ENCODE data around the gene NDUFAF2.
"Not testable (repeated sequence)": the region's sequence is repeated elsewhere in the genome, so short reads cannot be mapped to it uniquely, and the experiment has no call there.

Gene NDUFAF2

DNA sequence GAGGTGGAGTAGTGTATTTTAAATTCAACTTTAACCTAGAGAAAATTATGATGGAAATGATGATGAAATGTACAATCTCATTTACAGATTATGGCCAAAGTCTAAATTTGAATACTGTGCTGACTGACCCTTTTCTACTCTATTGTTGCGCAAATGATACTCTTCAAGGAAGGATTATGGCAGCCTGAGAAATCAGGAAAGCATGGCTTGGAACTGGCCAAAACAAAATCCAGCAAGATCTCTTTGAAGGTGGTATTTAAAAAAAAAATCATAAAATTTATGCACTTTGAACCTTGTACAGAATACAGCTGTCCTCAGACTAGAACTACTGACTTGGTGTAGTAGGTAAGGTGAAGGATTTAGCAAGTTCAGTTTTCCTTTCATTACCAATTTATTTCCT lies 105.3 kb downstream of the NDUFAF2 start:
- no peak for DNase-seq (ENCODE audit: low spot score)

DNA sequence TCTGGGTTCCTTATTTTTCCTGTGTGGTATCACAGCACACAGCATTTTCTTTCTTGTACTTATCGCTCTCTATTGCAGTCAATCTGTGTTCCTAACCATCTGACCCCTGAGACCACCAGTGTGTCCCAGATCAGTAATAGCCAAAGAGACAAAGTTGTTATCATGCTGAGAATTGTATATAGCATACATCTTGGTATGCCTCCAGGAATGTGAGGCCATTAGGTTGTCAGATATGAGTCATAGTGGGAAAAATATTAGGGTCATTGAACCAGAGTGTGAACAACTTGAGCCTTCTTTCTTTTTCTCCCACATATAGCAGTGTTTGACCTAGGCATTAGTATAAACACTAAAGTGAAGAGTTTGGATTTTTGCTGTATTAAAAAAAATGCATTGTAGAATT lies 106.3 kb downstream of the NDUFAF2 start:
- no peak for DNase-seq (ENCODE audit: low spot score)

DNA sequence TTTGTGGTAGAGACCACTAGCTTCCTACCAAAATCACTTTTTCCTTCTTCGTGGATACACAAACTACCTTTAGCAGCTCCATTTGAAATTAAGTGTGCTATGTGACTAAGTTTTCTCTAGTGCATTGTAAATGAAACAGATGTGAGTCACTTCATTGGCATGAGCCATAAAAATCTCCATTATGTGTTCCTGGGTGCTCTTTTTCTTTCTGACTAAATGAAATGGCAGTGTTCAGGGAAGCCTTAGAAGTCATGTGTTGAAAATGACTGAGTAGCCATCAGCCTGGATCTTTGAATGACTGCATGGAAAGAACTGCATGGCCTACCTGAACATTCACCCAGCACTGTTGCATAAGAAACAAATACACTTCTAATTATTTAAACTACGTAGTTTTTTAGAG lies 107.9 kb downstream of the NDUFAF2 start:
- DNase-seq (ENCODE audit: low spot score): no peak

DNA sequence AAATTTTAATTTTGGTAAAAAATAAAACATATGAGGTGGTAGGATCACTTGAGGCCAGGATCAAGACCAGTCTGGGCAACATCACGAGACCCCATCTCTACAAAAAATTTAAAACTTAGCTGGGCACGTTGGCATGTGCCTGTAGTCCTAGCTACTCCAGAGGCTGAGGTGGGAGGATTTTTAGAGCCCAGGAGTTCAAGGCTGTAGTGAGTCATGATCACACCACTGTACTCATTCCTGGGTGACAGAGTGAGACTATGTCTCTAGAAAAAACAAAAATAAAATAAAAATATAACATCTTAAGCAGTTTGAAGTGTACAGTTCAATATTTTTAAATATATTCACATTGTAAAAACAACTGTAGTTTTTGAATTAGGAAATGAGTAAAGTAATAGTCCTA lies 108.9 kb downstream of the NDUFAF2 start:
- DNase-seq (ENCODE audit: low spot score): no peak

DNA sequence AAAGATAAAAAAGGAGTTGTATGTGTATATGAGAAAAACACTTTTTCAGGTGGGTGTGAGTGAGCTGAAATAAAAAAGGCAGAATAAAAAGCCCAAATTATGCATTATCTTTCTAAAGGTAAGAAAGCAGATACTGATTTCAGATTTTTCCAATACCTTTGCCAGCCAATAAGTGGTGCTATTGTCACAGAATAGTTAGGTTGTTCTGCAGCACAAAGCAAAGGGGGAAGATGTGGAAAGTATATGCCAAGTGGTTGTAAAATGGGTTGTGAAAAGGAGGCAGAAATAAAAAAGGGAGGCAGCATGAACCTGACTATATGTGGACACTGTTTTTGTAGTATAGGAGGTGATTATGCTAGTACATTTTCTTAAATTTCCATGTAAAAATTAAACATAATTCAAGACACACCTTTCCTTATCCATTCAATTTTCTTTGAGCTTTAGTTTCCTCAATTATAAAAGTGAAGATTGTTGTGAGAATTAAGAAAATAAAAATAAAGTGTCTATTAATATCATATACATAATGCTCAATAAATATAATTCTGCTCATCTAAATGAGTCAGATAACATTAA lies 110.5 kb downstream of the NDUFAF2 start:
- DNase-seq (ENCODE audit: low spot score): no peak

DNA sequence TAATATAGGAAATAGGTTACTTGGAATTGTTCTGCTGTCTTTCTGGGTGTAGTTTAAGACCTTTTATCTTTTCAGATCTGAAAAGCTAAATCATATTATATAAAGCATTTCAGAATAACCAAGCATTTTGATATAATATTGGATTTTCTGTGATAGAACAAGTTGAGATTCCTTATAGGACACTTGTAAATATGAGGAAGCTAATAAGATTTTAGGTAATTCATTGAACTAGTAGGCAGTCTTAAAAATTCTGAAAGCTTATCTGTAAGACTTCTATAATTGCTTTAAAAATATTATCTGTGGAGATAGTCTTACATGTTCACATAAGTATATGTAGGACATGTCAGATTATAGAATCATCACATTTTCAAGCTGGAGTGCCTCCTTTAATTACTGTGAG lies 114.5 kb downstream of the NDUFAF2 start:
- no peak for DNase-seq (ENCODE audit: low spot score)

DNA sequence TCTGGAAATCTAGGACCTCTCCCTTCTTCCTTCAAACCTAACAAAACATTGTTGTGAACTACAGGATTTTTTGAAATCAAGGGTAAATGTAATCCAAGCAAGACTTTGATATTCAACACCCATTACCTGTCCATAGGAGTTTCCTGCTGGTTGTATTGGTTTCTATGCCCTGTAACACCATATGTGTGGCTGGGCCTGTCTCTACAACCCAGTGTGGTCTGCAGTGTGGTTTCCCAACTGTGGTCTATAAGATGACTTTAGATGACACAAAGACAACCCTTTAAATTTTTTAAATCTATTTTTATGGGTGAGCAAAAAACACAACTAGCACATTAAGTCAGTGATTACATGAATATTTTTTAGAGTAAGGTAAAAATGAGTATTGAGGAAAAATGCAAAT lies 124.1 kb downstream of the NDUFAF2 start:
- DNase-seq (ENCODE audit: low spot score): no peak

DNA sequence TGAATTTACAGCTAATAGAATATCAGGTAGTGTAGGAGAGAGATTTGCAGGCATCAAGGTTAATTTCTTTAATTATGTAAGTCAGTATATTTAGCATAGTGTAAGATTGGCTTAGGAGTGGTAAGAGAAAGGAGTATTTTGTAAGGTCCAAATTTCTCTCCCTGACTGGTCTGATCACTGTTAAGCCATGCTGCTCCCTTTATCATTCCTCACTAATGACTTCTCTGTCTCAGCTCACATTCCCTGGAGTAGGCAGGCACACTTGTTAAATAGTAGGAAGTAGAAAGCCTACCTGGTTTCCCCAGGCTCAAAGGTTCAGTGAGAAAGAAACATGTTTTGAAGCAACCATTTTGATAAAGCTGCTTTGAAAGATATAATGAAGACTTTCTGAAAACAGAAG lies 126.5 kb downstream of the NDUFAF2 start:
- DNase-seq (ENCODE audit: low spot score): no peak

DNA sequence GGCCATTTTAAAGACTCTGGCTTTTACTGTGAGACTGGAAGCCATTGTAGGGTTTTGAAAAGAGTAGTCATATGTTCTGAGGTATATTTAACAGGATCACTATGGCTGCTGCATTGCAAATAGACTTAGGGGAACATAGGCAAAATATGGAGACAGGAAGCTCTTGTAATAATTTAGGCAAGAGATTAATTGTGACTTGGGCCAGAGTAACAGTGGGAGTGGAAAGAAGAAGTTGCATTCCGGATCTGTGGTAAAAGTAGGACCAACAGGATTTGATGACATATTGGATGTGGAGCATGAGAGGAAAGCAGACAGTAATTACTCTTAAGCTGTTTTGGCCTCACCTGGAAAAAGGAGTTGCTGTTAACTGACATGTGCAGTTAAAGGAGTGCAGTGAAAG lies 131.6 kb downstream of the NDUFAF2 start:
- DNase-seq (ENCODE audit: low spot score): no peak

DNA sequence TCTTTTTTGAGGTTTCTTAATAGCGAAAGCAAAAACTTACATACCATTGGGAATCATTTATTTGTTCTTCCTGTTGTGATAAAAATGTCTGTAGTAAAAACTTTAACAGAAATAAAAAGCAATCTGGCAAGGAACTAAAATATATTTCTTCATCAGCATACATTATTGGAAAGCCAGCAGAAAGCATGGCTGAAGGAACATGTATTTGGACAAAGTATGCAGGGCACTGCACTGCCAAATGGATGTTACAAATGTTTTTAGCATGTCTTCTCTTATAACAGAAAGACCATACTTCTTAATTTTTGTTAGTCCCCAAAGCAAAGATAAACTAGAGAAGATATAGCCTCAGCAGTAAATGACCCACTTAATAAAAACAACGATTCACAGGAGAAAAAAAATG lies 136.7 kb downstream of the NDUFAF2 start:
- DNase-seq (ENCODE audit: low spot score): no peak

DNA sequence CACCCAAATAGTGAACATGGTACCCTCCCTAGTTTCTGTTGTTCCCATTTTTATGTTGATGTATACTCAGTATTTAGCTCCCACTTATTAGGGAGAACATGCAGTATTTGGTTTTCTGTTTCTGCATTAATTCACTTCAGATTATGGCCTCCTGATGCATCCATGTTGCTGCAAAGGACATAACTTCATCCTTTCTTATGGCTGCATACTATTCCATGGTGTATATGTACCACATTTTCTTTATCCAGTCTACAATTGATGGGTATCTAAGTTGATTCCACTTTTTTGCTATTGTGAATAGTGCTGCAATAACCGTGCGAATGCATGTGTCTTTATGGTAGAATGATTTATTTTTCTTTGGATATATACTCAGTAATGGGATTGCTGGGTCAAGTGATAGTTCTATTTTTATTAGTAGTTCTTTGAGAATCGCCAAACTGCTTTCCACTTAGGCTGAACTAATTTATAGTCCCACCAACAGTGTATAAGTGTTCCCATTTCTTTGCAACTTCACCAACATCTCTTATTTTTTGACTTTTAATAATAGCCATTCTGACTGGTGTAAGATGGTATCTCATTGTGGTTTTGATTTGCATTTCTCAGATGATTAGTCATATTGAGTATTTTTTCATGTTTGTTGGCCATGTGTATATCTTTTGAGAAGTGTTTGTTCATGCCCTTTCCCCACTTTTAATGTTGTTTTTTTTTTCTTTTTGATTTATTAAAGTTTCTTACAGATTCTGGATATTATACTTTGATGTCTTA lies 137.7 kb downstream of the NDUFAF2 start:
- DNase-seq (ENCODE audit: low spot score): no peak

DNA sequence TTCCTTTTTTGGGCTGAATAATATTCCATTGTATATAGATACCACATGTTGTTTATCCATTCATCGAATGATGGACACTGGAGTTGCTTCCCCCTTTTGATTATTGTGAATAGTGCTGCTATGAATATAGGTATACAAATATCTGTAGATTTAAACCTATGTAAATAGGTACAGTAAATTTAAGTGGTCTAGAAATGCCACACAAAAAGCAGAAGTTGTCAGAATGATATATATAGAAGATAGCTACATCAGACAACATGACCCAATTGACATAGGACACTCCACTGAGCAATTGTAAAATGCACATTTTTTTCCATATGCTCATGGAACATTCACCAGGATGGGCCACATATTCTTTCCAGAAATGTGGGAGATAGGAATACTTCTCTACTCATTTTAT lies 139.7 kb downstream of the NDUFAF2 start:
- no peak for DNase-seq (ENCODE audit: low spot score)

DNA sequence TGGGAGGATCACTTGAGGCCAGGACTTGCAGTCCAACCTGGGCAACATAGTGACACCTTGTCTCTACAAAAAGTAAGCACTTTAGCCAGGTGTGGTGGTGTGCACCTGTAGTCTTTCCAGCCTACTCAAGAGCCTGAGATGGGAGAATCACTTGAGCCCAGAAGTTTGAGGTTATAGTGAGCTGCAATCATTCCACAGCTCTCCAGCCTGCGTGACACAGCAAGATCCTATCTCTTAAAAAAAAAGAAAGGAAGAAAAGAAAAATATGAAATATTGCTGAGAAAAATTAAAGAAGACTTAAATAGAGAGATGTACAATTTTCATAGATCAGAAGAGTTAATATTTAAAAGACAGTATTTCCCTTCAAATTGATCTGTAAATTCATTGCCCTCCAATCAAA lies 140.9 kb downstream of the NDUFAF2 start:
- no peak for DNase-seq (ENCODE audit: low spot score)

DNA sequence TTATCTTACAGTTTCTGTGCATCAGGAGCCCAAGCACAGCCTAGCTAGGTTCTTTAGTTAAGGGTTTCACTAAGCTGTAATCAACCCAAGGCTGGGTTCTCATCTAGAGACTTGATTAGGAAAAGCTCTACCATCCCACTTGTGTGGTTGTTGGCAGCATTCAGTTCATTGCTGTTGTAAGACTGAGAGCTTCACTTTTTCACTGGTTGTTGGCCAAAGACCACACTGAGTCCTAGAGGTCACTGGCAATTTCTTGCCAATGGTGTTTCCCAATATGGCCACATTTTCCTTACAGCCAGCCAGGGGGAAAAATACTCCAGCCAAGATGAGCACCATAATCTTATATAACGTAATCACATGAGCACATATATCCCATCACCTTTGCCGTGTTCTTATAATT lies 142.9 kb downstream of the NDUFAF2 start:
- DNase-seq (ENCODE audit: low spot score): no peak

DNA sequence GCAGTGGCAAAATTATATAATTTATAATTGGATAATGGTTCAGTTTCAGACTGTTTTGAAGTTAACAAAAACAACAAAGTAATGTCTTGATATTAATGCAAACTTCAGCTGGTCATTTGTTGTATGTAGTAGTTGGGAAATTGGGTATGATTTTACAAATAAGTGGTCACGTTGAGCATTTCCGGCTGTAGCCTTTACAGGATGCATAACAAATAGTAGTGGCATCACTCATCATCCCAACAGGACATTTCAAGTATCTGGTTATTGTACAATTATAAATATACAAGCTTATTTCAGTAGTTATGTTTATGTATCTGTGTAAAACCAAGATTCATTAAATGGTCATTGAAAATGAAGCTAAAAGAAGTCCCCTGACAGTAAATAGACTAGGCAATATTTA lies 144.3 kb downstream of the NDUFAF2 start:
- no peak for DNase-seq (ENCODE audit: low spot score)

DNA sequence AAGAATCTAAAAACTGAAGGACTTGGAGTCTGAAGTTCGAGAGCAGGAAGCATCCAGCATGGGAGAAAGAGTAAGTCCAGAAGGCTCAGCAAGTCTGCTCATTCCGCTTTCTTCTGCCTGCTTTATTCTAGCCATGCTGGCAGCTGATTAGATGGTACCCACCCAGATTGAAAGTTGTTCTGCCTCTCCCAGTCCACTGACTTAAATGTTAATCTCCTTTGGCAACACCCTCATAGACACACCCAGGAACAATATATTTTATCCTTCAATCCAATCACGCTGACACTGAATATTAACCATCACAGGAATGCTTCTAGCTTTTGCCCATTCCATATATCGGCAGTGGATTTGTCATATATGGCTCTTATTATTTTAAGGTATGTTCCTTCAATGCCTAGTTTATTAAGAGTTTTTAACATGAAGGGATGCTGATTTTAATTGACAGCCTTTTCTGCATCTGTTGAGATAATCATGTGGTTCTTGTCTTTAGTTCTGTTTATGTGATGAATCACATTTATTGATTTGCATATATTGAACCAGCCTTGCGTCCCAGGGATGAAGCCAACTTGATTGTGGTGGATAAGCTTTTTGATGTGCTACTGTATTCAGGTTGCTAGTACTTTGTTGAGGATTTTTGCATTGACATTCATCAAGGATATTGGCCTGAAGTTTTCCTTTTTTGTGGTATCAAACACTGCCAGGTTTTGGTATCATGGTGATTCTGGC lies 148.2 kb downstream of the NDUFAF2 start:
- DNase-seq (ENCODE audit: low spot score): not testable (repeated sequence)

DNA sequence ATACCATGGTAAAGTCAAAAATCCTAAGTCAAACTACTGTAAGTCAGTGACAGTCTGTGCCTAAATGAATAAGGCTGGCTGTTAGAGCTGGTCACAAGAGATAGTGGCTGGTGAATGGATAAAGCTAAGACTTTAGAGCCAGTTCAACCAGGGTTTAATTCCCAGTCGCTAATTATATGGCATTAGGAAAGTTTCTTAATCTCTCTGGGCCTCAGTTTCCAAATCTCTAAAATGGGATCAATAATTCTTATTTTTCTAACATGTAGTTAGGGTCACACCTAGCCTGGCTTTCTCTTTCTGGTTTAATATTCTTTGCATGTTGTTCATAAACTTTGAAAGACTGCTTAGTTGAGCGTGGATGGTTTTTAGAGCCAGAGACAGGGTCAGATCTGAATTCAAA lies 152.5 kb downstream of the NDUFAF2 start:
- DNase-seq (ENCODE audit: low spot score): no peak

DNA sequence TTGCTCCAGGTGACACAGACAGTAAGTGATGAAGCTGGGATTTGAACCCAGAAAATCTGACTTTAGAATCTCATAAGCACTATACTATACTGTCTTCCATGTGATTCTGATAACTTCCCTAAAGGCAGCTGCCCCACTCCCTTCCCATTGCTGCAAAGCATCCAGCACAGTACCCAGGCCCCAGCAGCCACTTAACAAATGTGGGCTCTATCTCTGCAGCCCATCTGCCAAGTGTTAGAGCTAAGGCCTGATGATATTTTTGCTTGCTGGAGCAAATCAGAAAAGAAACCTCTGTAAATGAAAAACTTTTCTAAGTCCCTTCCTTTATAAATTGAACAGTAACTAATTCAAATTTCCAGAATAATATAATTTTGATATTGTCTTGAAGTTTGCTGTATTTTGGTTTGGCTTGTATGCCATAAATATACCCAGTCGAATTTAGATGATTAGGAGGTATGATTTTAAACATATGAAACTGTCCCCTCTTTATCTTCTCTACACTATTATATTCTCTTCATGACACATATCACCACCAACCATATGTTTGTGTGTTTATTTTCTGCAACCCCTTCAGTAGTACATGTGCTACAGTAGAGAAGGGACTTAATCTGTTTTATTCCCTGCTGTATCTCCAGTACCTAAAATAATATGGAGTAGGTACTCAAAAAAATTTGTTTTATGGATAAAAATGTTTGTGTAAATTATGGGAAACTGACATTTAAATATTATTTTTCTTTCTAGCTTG lies 153.4 kb downstream of the NDUFAF2 start:
- no peak for DNase-seq (ENCODE audit: low spot score)

DNA sequence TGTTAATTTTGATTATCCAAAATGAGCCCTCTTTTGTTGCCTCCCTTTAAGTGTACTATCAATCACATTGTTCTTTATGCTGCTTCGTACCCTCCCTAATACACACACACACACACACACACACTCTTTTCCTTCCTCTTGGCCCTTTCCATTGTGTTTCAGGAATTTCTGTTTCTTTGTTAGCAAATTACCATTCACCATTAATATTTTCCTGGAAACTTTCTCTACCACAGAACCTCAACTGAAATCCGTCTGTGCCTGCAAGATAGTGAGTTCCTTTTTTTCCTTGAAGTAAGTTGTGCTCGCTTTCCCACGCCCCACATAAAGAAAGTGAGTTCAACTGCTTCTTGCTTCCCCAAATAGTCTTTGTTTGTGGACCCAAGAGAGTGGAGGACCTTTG lies 155.4 kb downstream of the NDUFAF2 start:
- no peak for DNase-seq (ENCODE audit: low spot score)

DNA sequence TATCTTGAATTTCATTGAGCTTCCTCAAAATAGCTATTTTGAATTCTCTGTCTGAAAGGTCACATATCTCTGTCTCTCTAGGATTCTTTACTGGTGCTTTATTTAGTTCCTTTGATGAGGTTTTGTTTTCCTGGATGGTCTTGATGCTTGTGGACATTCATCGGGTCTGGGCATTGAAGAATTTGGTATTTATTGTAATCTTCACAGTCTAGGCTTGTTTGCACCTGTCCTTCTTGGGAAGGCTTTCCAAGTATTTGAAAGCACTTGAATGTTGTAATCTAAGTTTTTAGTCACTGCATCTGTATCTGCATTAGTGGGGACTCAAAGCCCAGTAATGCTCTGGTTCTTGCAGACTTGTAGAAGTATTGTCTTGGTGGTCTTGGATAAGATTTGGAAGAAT lies 169.4 kb downstream of the NDUFAF2 start:
- DNase-seq (ENCODE audit: low spot score): no peak

DNA sequence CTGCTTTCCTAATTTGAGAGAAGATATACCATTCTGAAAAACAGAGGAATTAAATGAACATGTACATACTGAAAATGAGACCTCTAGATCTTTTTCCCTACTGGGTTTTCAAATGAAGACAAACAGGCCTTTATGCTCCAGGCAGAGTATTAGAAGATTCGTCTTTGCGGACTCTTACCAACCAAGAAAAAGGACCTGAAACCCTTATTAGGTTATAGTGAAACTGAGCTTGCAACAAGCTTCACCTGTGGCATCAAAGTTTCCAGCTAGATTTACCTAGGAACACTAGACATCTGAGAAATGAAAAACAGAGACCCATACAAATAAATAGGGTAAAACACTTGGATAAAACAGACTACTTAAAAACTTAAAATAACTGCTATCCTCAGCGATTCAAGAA lies 171.0 kb downstream of the NDUFAF2 start:
- DNase-seq (ENCODE audit: low spot score): no peak

DNA sequence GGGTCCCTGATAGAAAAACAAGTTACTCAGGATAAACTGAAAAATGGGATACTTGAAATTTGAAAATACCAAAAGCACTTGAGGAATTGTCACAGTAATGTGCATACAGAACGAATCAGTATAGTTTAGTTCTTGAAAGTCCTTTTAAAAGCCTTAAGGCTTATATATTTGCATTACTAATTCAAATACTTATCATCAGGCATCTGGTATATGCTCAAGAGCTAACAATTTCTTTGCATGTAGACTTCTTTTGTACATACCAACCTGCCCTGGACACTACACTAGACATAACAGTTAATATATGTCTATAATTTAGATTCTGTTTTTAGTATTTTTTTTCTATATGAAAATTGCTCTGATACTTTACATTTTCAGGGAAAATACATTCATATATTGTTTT lies 174.1 kb downstream of the NDUFAF2 start:
- DNase-seq (ENCODE audit: low spot score): no peak

DNA sequence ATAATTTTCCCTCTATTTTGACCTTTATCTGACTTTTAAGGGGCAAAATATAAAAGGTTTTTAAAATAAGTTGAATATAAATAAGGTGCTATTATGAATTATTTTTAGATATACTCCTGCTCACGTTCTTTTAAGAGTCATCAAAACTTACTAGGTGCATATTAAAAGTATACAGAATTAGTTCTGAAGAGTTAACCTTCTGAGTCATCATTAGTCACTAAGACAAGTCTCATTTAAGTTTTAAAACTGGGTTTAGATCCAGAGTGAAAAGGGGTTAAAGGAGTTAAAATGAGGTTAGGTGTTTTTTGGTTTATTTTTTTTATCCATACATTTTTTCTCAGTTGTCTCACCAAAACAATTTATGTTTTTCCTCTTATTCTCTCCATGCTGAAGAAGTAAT lies 175.5 kb downstream of the NDUFAF2 start:
- DNase-seq (ENCODE audit: low spot score): no peak

Data from hematopoietic multipotent progenitor cell treated with erythropoietin and hydrocortisone succinate and interleukin-3 and kit ligand, for 17 days (in vitro differentiated cells).